GM08714 (cell line): Measurements from ENCODE around the gene TANC1.

ENCODE experiments used
- H3K4me3 ChIP-seq: fragments of 200-500 bp; sonication (Bioruptor generic); 2 replicates; pipeline ENCODE4 v1.5.1; 2014; ENCODE audit warnings: mild to moderate bottlenecking, low read length, inconsistent platforms
- ZNF274 ChIP-seq: IDR thresholded peaks from 2 replicates; pipeline ENCODE4 v1.6.1; 2012; ENCODE audit warnings: mild to moderate bottlenecking, low read depth, low read length

The TANC1 gene

DNA sequence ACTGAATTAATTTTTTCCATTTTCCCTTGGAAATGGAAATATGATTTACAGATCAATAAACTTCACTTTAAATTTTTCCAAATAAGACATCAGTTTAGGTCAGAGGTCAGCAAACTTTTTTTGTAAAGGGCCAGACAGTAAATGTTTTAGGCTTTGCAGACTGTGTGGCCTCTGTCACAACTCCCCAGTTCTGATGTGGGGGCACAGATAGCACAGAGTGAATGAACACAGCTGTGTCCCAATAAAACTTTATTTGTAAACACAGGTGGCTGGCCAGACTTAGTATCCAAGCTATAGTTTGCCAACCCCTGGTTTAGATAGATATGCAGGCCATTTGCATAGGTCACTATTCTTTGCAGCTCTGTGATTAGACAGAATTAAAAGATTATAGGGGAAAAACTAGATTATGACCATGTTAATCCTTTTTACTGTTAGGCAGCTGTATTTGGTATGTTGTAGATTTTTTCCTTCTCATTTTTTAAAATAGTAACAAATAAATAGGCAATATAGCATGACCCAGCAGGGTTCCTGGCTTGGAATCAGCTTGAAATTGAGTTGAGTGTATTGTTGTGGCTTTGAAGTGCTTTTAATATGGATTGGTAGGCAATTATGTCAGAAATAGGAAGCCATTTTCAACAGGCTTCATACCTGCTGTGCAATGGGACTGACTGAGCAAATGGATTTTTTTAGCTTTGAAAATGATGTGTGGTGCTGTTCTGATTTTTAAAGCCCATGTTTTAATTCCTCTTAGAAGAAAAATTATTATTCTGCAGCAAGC, 258.4 kb downstream of the TANC1 start:
- no peak for TF ChIP-seq ZNF274

DNA sequence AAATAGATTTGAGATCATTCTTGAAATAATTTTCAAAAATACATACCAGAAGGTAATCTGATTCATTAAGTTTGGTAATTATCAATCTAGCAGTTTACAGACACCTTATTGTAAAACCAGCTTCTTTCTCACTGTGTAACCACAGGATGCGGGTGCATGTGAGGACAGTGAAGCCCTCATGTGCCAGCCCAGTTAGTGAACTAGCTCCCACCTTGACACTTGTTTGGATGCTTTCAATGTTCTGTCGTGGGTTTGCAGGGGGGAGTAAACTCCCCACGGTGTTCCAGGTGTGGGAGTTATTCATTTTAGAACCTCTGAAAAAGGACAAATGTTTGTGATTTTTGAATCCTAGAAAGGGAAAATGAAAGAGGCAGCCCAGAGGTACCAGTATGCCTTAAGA, 259.0 kb downstream of the TANC1 start:
- TF ChIP-seq ZNF274: no peak
- H3K4me3 ChIP-seq: no peak overlapping the region

More for the DNA sequence above, 258.4 kb downstream of the TANC1 start:
- H3K4me3 ChIP-seq: no peak overlapping the region

DNA sequence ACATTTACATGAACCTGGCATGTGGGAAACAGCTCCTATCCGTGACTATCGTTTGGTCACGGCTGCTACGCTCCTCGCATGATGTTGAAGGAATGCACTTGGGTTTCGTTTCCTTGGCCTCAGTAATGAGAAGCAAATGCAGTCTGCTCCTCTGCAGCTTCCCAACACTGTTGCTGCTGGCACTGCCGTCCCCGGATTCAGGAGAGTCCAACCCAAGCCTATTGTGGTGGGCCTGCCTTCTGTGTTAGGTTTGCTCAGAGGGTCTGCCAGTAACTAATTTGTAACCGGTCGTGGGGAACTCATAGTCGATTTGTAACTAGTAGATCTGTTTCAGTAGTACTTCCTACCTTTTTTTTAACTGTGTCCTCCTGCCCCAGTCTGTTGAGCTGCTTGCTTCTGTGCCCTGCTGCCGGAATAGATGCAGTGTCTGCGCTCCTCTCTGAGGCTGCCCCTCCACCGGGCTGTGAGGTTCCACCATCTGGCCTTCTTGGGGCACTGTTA, 259.7 kb downstream of the TANC1 start:
- no peak overlapping the region for H3K4me3 ChIP-seq
- no peak for TF ChIP-seq ZNF274

DNA sequence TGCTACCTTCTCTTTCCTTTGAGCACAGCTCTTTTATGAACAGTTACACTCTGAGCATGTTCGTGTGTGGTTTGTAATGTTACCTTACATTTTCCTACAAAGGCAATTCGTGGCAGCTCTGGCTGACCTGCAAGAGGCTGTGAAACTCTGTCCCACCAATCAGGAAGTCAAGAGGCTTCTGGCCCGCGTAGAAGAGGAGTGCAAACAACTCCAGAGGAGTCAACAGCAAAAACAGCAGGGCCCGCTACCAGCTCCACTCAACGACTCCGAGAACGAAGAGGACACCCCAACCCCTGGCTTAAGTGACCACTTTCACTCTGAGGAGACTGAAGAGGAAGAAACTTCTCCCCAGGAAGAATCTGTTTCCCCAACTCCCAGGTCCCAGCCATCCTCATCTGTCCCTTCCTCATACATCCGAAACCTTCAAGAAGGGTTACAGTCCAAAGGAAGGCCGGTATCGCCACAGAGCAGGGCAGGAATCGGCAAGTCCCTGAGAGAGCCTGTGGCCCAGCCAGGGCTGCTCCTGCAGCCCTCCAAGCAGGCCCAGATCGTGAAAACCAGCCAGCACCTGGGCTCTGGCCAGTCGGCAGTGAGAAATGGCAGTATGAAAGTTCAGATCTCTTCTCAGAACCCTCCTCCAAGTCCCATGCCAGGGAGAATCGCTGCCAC, 261.2 kb downstream of the TANC1 start:
- TF ChIP-seq ZNF274: no peak
- no peak overlapping the region for H3K4me3 ChIP-seq

DNA sequence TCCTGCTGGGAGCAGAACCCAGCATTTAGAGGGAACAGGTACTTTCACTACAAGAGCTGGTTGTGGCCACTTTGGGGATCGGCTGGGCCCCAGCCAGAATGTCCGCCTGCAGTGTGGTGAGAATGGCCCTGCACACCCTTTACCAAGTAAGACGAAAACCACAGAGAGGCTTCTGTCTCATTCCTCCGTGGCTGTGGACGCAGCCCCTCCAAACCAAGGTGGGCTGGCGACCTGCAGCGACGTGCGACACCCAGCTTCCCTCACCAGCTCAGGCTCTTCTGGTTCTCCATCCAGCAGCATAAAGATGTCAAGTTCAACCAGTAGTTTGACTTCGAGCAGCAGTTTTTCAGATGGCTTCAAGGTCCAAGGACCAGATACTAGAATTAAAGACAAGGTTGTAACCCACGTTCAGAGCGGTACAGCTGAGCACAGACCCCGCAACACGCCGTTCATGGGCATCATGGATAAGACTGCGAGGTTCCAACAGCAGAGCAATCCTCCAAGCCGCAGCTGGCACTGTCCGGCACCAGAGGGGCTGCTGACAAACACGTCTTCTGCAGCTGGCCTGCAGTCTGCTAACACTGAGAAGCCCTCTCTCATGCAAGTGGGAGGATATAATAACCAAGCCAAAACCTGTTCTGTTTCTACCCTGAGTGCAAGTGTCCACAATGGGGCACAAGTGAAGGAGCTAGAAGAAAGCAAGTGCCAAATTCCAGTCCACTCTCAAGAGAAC, 261.9 kb downstream of the TANC1 start:
- TF ChIP-seq ZNF274: no peak
- no peak overlapping the region for H3K4me3 ChIP-seq

DNA sequence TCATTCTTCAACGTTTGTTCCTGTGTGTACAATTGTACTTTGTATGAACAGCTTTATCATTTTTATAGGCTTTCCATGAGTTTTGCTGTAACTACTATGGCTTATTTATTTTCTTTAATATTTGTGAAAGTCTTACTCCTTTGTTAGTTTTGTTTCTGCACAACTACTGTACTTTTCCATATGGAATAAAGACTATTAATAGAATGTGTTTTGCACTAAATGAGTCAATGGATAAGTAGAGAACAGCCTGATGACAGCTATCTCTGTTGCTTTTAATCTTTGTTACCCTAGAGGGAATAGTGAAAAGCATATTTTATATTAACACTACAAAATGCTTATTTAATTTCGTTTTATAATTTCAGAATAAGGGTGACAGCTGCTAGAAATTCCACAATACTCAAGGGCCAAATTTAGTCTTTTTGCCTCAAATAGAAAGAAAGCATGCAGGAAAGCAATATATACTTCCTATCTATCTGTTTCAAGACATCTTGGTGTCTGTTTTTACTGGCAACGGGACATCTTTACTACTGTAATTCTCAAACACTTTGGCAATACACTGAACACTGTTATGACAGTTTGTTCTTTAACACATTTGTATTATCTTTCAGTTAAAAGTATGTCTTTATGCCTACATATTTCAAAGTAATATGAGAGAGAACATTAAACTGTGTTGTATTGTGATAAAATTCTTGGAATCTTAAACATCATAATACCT, 264.2 kb downstream of the TANC1 start:
- no peak for TF ChIP-seq ZNF274
- no peak overlapping the region for H3K4me3 ChIP-seq

DNA sequence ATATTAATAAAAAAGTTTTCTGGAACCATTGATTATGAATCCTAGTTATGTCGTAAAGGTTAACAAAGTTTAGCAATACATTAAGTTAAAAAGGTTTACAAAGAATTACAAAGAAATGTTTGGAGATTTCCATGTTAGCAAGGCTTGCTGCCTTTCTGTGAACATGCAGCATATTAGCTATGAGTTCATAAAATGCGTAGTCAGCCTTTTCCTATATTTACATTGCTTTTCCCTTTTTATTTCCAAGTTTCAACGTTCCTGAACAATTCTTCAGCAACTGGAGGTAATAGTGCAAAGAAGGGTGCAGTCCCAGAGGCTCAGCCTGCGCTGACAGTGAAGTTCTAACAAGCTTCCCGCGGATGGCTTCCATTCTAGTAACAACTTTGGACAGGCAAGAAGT, 266.4 kb downstream of the TANC1 start:
- H3K4me3 ChIP-seq: no peak overlapping the region
- TF ChIP-seq ZNF274: no peak

DNA sequence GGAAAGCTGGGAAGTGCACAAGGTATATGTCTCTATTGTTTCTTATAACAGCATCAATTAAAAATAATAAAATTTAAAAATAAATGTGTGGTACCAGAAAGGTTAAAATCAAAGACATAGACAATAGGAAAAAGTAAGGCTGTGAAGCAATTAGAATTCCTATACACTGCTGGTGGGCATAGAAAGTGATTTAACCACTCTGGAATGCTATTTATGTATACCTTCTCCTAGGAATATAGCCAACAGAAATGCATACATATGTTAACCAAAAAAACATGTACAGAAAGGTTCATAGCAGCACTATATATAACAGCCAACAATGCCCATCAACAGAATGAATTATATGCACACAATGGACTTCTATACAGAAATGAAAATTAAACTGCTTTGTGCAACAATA, 275.1 kb downstream of the TANC1 start:
- no peak overlapping the region for H3K4me3 ChIP-seq
- no peak for TF ChIP-seq ZNF274

DNA sequence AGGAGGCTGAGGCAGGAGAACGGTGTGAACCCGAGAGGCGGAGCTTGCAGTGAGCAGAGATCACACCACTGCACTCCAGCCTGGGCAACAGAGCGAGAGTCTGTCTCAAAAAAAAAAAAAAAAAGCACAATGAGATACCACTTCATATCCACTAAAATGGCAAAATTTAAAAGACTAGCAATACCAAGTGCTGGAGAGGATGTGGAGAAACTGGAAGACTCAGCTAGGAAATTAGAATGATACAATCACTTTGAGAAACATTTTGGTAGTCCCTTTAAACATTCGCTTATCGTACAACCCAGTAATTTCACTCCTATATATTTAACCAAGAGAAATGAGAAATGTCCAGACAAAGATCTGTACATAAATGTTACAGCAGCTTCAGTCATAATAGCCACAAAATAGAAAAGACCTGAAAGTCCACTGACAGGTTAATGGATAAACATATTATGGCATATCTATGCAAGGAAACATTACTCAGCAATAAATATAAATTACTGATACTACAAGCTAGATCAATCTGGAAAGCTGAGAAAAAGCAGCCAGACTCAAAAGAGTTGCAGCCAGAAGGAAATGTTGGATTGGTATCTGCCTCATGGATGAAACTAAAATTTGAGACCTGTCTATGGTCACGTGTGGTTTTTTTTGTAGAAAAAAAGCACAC, 278.0 kb downstream of the TANC1 start:
- no peak for TF ChIP-seq ZNF274
- H3K4me3 ChIP-seq: no peak overlapping the region

DNA sequence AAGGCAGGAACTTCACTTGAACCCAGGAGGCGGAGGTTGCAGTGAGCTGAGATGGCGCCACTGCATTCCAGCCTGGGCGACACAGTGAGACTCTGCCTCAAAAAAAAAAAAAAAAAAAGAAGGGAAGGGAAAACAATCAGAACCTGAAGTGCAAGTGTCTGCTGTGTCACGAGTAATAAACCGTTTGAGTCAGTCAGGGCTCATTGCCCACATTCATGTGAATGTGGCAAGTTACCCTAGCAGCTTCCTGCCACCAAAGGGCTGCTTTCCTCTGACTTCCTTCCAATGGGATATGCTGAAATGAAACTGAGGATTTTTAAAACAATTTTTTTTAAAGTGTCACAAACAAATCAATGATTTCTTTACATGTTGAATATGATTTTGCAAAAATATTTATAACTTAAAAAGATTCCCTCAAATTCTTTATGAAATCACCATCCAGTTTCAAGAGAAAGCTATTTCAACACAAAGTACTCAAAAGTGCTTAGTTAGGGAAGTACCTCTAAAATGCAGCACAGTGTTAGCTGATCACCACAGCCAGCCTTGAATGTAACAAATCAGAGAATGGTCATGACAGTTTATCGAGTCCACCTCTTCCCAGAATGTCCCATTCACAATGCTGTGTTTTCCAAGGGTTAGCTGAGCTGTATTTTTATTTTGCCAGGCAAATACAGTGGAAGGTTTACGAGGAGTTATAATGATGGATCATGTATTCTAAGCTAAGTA, 281.7 kb downstream of the TANC1 start:
- TF ChIP-seq ZNF274: no peak
- H3K4me3 ChIP-seq: no peak overlapping the region; the same call in 1 of the 2 replicates

DNA sequence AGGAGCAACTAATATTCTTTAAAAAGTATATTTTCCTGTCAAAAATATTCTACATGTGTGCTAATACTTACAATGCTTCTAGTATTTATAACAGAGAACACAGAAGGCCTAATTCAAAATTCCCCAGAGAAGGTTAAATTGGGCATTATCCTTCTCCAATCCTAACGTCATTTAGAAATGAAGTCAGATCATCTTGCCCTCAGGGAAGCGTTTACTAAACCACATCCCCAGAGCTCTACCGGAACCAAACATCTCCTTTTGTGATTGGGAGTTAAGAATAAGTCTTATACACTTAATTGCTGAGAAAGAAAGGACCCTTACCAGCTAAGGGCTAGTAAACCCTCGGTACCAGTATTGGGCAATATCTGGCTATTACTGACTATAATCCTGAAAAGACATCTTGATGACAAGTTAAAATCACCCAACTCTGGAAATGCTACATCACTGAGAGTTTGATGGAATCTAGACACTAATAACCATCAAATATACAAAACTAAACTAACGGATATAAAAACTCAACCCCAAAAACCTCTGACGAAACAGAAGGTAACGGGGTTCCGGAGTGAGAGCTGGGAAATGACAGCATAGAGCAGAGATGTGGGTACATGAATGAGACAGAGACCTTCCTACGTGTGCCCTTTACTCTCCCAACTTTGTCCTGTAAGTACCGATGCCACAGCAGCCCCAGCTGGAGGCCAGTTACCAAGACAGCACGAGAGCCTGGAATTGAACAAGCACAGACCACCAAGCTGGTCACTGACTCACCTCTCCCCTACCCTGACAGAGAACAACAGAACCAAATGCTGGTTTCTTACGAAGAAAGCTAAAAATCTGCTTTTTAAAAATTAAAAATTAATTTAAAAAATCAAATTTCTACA, 283.1 kb downstream of the TANC1 start:
- no peak for TF ChIP-seq ZNF274
- H3K4me3 ChIP-seq: no peak overlapping the region

DNA sequence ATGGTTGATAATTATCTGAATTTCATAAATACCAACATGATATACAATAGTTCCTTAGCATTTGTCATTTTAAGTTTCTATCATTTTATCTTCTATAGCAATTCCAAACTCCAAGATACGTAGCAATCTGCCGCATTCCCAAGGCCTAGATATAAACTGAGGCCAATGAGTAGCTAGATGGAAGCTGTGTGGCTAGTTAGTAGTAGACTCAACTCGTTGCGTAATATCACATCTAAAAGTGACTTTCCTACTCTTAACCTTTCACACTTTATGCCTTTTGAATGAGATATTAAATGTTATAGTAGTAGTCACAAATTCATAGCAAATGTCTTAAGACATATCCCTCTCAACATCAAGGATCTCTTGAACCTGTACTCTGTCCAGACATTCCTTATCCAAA, 284.5 kb downstream of the TANC1 start:
- no peak overlapping the region for H3K4me3 ChIP-seq

DNA sequence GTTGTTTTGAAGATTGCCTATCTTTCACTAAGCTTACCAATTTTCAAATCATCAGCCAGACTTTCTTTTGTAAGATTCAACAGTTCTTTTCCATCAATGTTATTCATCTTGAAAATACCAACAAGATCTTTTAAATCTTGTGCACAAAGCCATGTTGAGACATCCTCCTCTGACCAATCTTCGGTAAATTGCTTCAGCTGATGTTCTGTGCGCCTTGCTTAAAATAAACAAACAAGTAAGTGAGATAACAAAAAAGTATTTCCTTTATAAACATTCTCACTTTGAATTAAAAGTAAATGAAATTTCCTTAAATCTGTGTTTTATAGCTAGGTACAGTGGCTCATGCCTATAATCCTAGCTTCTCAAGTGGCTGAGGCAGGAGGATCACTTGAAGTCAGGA, 287.7 kb downstream of the TANC1 start:
- TF ChIP-seq ZNF274: no peak
- no peak overlapping the region for H3K4me3 ChIP-seq

More for the DNA sequence above, 284.5 kb downstream of the TANC1 start:
- no peak for TF ChIP-seq ZNF274
